Parathyroid adenoma (tissue), 2 donors: ENCODE results near the gene NUP210L.

Source experiments
- H2AFZ ChIP-seq: fragments of 300-600 bp; sonication (generic); one replicate; pipeline ENCODE4 v1.7.0; 2017; ENCODE audit warnings: antibody characterized with exemption, mild to moderate bottlenecking
- H3K27ac ChIP-seq: fragments of 300-600 bp; sonication (generic); one replicate; pipeline ENCODE4 v1.7.0; 2017
- H3K27me3 ChIP-seq: fragments of 300-600 bp; sonication (generic); one replicate; pipeline ENCODE4 v1.7.0; 2017; ENCODE audit warnings: low read length; ENCODE audit not compliant: control insufficient read depth, insufficient read depth
- H3K36me3 ChIP-seq: fragments of 300-600 bp; sonication (generic); one replicate; pipeline ENCODE4 v1.7.0; 2017; ENCODE audit warnings: low read length; ENCODE audit not compliant: control insufficient read depth, insufficient read depth
- H3K4me1 ChIP-seq: fragments of 300-600 bp; sonication (generic); one replicate; pipeline ENCODE4 v1.7.0; 2017; ENCODE audit warnings: control low read depth
- H3K4me2 ChIP-seq: fragments of 300-600 bp; sonication (generic); one replicate; pipeline ENCODE4 v1.7.0; 2017; ENCODE audit warnings: low read length
- H3K4me3 ChIP-seq: fragments of 300-600 bp; sonication (generic); one replicate; pipeline ENCODE4 v1.7.0; 2017; ENCODE audit warnings: low read depth, low read length
- H3K79me2 ChIP-seq: fragments of 300-600 bp; sonication (generic); one replicate; pipeline ENCODE4 v1.7.0; 2017; ENCODE audit warnings: control low read depth
- H3K9ac ChIP-seq: fragments of 300-600 bp; sonication (generic); one replicate; pipeline ENCODE4 v1.7.0; 2017; ENCODE audit warnings: mild to moderate bottlenecking
- H3K9me3 ChIP-seq: fragments of 300-600 bp; sonication (generic); one replicate; pipeline ENCODE4 v1.7.0; 2017; ENCODE audit warnings: low read length; ENCODE audit not compliant: control insufficient read depth
- TF ChIP-seq, protein P1 (sequence below): fragments of 300-600 bp; sonication (generic); IDR thresholded peaks from one replicate; pipeline ENCODE4 v1.7.0; 2017; ENCODE audit warnings: antibody characterized with exemption, mild to moderate bottlenecking
- donor health status: primary hyperparathyroidism.

Gene NUP210L

DNA sequence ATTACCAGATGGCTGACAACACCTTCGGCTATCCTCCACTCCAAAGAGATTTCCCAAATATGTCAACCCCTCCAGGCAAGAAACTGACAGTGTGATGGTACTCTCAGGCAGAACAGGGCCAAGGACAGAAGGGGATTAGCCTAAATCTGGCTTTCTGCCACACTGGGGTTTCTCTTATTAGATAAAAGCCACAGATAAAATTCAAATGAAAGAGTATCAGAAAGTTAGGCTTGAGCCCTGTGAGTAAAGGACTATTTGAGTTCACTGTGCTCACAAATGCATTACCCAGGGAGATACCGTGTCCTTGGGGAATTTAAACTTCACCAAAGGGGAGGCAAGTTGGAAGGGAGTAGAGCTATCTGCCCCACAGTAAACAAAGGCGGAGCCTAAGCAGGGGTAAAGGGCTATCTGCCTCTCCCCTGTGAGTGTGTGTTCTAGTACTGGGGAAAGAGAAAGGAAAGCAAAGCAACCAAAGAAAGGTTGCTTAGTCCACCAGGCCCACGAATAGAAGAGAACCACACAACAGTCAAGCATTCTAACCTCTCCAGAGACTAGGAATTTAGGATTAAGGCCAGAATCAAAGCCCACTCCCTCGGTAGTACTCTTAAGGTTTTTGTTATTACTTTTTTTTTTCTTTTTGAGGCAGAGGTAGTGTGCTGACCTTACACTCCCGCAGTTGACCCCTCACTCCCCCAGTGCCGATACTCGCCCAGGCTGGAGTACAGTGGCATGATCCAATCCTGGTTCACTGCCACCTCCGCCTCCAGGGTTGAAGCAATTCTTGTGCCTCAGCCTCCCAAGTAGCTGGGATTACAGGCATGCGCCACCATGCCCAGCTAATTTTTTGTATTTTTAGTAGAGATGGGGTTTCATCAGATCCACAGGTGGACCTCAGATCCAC lies 24.3 kb upstream of the NUP210L start:
- Histone ChIP-seq H3K27ac (no peak overlapping the region), H3K36me3 (no peaks in the 10 kb centered on the region), H2AFZ (no peak overlapping the region), H3K9ac (no peak overlapping the region), H3K27me3 (no peaks in the 10 kb centered on the region), H3K9me3 (no peaks in the 10 kb centered on the region), H3K79me2 (peaks cover 18% of the 10 kb centered on the region), H3K4me1 (peaks cover 5% of the 10 kb centered on the region), H3K4me2 (no peak overlapping the region), H3K4me3 (no peak overlapping the region)
- TF ChIP-seq, protein P1, sequence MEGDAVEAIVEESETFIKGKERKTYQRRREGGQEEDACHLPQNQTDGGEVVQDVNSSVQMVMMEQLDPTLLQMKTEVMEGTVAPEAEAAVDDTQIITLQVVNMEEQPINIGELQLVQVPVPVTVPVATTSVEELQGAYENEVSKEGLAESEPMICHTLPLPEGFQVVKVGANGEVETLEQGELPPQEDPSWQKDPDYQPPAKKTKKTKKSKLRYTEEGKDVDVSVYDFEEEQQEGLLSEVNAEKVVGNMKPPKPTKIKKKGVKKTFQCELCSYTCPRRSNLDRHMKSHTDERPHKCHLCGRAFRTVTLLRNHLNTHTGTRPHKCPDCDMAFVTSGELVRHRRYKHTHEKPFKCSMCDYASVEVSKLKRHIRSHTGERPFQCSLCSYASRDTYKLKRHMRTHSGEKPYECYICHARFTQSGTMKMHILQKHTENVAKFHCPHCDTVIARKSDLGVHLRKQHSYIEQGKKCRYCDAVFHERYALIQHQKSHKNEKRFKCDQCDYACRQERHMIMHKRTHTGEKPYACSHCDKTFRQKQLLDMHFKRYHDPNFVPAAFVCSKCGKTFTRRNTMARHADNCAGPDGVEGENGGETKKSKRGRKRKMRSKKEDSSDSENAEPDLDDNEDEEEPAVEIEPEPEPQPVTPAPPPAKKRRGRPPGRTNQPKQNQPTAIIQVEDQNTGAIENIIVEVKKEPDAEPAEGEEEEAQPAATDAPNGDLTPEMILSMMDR: no peak

DNA sequence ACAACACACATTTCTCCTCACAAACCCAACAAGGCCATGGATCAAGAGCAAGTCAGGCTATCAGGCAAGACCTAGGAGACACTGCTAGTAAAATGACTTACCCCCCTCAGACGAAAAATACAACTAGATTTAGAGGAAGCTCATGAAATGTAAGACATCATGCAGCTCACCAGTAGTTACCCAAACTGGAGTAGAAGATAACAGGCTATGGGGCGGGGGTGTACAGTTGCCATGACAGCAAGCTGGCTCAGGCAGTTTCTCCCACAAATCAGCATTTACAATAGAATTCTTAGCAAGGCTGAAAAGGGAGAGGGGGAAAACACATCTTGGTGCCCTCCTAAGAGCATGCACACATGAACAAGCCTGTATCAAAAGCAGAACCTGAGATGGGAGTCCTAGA lies 23.1 kb upstream of the NUP210L start:
- TF ChIP-seq, protein P1: no peak
- Histone ChIP-seq H3K4me1 (peaks cover 5% of the 10 kb centered on the region), H3K4me3 (no peak overlapping the region), H3K79me2 (peaks cover 18% of the 10 kb centered on the region), H3K9me3 (no peaks in the 10 kb centered on the region), H3K27me3 (no peaks in the 10 kb centered on the region), H3K36me3 (no peaks in the 10 kb centered on the region), H3K9ac (no peak overlapping the region), H3K4me2 (no peak overlapping the region), H3K27ac (no peak overlapping the region), H2AFZ (no peak overlapping the region)

DNA sequence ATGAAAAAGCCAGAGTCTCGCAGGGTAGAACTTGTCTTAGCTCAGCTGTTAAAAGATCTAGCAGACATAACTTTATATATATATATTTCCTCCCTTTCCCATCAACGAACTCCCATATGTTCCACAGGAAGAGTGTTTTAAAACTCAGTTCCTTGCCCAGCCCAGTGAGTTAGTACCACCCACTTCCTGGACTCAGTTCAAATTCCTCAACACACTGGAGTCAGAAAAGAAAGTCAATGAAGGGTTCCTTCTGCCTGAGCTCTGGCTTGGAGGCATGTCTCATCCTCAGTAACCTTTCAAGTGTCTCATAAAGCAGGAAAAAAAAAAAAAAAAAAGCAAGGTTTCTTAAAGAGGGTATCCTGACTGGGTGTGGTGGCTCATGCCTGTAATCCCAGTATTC lies 21.5 kb upstream of the NUP210L start:
- Histone ChIP-seq H3K27me3 (no peaks in the 10 kb centered on the region), H3K27ac (no peak overlapping the region)

DNA sequence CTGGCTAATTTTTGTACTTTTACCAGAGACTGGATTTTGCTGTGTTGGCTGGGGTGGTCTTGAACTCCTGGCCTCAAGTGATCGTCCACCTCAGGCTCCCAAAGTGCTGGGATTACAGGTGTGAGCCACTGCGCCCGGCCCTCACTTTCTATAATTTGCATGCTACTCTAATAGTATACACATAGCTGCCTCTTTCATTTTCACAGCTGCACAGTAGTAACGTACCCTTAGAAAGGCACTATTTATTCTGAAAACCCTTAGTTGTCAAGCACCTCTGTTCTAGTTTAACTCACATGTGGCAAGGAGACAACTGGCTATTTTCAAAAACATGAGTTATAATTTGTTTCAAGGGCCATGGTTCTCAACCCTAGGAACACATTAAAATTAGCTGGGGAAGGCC lies 19.8 kb upstream of the NUP210L start:
- no peak overlapping the region for H2AFZ ChIP-seq
- no peaks in the 10 kb centered on the region for H3K27me3 ChIP-seq
- no peak overlapping the region for H3K4me2 ChIP-seq
- no peak overlapping the region for H3K4me3 ChIP-seq
- peaks cover 5% of the 10 kb centered on the region for H3K79me2 ChIP-seq
- H3K27ac ChIP-seq: no peak overlapping the region
- no peaks in the 10 kb centered on the region for H3K9me3 ChIP-seq
- TF ChIP-seq, protein P1: no peak
- H3K36me3 ChIP-seq: no peaks in the 10 kb centered on the region
- H3K9ac ChIP-seq: no peak overlapping the region
- H3K4me1 ChIP-seq: peaks cover 5% of the 10 kb centered on the region

More for the DNA sequence above, 21.5 kb upstream of the NUP210L start:
- Histone ChIP-seq H3K9me3 (no peaks in the 10 kb centered on the region), H3K36me3 (no peaks in the 10 kb centered on the region), H3K79me2 (peaks cover 12% of the 10 kb centered on the region), H3K4me2 (no peak overlapping the region), H3K4me1 (peaks cover 5% of the 10 kb centered on the region), H3K4me3 (no peak overlapping the region), H2AFZ (no peak overlapping the region), H3K9ac (no peak overlapping the region)
- TF ChIP-seq, protein P1: no peak

DNA sequence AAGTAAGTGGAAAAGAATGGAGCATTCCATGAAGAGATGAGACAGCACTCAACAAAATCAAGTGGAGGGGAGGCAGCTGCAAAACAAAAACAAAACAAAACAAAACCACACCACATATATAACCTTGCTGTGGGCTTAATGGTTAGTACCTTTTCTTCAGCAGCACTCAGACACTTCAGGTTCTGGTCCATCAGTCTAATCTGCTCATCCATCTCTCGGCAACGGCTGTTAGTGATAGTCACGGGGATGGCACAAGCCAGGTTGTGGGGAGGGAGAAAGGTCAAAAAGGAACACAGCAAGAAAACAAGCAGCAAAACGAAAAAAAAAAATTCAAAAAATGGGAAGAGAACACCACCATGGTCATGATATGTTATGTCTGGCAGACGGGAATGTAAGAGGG lies 17.0 kb upstream of the NUP210L start:
- H3K9ac ChIP-seq: no peak overlapping the region
- no peak overlapping the region for H3K4me3 ChIP-seq
- no peak overlapping the region for H2AFZ ChIP-seq
- H3K27me3 ChIP-seq: no peaks in the 10 kb centered on the region
- TF ChIP-seq, protein P1: no peak
- no peaks in the 10 kb centered on the region for H3K9me3 ChIP-seq
- no peaks in the 10 kb centered on the region for H3K36me3 ChIP-seq
- H3K4me1 ChIP-seq: no peaks in the 10 kb centered on the region
- no peak overlapping the region for H3K4me2 ChIP-seq
- H3K79me2 ChIP-seq: no peaks in the 10 kb centered on the region
- H3K27ac ChIP-seq: no peak overlapping the region
